Activated naive CD4-positive, alpha-beta T cell treated with Interleukin-2 at 50 U/mL for 16 hours (primary cell): ENCODE results near the gene SNTB2.

Experiments used
- DNase-seq: peaks from one replicate; pipeline ENCODE4 v3.0.0-alpha.2; 2020

The SNTB2 gene

DNA sequence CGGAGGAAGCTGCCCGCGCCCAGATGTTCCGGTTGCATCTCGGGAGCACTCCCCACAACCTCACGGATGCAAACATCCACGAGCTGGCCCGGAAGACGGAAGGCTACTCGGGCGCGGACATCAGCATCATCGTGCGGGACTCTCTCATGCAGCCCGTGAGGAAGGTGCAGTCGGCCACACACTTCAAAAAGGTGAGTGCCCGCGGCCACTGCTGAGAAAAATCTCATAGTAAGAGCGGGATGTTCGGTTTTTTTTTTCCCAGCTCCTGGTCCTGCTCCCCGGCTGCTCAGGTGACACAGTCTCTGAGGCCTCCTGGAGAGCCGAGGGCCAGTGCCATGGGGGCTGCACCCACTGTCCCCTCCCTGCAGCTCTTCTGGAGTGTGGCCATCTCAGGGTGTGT is 134.1 kb downstream of the SNTB2 start:
- DNase-seq: no peak

DNA sequence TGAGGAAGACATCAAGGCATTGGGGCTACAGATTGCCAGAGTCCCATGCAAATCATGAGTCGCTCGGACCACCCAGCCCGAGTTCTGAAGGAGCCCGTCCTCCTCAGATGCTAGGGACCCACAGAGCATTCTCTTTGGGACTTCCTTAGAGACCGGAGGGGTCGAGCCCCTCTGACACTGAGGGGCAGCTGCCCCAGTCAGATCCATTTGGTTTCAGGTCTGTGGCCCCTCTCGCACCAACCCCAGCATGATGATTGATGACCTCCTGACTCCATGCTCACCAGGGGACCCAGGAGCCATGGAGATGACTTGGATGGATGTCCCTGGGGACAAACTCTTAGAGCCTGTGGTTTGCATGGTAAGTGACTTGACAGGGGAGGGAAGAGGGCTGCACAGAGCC is 135.4 kb downstream of the SNTB2 start:
- DNase-seq: no peak

DNA sequence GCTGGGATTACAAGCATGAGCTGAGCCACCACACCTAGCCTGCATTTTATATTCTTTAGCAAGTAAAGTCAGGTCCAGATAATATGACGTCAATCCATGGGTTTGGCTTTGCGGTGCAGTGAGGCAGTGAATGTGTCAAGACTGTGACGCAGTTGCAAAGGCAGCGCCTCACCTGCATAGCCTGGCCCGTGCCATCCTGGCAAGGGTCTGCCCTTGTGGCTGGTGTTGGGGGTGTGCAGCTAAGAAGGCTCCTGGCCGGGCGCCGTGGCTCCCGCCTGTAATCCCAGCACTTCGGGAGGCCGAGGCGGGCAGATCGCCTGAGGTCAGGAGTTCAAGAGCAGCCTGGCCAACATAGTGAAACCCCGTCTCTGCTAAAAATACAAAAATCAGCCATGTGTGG is 136.5 kb downstream of the SNTB2 start:
- no peak for DNase-seq

DNA sequence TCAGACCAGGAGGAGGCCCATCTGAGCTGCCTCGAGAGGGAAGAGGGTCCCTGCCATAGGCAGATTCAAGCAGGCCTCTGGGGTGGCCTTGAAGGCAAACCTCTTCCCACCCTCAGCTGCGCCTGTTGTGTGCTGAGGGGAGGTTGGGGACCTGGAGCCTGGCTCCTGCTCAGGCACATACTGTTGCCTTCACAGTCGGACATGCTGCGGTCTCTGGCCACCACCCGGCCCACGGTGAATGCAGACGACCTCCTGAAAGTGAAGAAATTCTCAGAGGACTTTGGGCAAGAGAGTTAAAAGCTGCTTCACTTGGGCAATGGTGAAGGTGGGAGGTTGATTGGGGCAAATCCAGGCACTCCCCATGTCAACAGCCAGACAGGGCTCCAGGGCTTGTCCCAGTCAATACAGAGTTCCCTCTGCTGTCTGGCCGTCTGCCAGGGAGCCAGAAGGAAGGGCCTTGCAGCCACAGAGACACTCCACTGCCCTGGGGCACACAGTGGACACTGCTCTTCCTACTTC is 137.1 kb downstream of the SNTB2 start:
- no peak for DNase-seq

DNA sequence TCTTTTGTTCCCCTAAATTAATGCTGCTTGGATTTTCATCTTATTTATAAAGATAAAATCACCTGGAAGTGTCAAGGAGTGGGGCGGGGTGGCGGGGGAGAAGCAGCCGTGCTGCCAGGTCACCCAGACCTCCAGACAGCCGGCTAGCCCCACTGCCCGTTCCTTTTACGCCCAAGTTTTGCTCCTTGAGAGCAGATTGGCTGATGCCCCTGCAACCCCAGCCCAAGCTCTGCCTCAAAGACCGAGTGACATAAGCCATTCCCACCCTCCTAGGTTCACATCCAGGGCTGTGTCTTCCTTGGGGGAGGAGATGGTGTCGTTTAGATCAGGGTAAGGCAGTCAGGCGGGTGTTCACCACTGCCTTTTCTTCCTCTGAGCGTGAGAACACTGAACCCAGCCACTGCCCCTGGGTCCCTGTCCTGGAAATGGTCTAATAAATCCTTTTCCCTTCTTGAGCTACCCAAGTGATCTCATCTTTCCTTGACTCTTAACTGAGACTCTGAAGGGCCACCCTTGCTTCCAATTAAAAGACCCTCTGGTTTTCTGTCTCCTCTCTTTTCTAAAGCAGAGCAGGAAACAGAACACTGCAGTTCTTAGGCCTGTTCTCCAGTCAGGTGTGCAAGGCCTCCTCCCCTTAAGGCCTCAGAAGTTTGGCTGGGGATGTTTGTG is 137.8 kb downstream of the SNTB2 start:
- DNase-seq: no peak

DNA sequence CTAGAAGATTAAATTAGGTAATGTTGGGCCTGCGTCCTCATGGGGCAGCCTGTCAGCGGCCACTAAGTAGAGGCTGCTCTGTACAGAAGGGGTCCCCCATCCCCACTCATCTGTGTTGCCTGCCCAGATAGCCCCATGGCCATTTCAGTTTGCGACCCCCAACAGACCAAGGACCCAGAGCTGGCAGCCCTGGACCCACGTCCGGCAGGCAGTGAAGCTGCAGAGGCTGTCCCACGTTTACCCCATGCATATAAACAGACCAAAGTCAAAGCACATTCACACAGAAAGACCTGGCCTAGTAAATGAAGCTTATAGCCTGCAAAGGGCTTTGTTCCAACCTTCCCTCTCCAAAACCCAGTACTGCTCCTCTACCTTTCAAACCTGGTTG is 138.8 kb downstream of the SNTB2 start:
- DNase-seq: no peak

DNA sequence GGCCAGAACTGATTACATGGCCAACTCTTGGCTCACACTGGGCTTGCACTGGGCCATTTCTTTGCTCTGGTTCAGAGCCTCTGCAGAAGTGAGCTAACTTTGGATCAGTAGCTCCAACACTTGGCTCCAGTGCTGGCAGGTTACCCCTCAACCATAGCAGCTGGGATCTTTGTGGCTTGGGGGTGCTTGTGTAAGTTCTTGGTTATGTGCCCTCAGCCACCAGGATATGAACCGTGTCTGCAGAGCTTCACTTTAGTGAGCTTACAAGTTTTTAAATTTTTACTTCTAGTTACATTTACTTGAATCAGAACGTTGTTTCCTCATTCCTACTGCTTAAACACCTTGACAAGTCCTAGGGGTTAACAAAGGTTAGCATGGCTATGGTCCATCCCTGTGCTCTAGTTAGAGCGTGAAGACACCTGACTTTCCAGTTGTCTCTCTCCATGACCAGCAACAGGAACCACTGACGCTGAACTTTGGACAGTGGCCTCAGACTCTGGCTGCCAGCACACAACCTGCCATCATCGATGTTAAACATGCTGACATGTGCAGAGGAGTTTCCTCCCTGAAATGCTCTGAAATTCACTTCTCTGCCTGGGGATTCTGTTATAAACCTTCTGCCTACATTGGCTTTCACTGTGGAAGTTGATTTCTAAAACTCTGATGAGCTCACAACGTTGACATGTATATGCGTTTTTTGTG is 139.4 kb downstream of the SNTB2 start:
- DNase-seq: no peak

DNA sequence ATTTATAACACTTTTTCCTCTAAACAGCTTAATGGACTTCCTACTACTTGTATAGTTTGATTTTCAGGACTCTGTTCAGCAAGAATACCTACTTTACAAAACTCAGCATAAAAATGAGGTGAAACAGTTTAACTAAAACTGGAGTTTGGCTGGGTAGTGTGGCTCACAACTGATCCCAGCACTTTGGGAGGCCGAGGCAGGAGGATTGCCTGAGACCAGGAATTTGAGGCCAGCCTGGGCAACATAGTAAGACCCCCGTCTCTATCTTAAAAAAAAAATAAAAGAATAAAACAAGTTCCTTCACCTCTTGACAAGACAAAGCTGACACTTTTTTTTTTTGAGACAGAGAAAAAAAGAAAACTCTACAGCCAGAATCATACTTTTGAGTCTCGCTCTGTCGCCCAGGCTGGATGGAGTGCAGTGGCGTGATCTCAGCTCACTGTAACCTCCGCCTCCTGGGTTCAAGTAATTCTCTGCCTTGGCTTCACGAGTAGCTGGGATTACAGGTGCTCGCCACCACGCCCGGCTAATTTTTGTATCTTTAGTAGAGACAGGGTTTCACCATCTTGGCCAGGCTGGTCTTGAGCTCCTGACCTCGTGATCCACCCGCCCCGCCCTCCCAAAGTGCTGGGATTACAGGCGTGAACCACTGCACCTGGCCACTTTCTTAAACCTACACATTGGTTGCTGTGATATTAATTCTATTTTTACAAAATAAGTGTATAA is 140.8 kb downstream of the SNTB2 start:
- DNase-seq: no peak

DNA sequence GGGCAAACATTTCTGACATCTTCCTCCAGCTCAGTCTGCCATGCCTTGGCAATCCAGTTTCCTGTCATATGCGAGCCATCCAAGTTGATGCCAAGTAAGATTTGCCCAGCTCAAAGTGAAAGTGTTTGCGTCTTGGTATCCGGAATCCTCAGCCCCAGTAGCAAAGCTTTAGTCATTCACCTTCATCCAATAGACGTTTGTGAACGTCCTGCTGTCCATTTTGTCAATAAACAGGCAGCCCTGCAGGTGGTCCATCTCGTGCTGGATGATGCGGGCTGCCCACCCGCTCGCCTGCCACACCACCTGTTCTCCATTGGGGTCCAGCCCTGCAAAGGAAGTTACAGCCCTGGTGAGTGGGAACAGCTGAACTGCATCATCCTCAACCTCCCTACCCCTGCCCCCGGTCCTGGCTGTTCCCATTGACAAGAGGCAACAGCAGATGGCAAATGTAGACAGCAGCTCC is 141.9 kb downstream of the SNTB2 start:
- DNase-seq: no peak

DNA sequence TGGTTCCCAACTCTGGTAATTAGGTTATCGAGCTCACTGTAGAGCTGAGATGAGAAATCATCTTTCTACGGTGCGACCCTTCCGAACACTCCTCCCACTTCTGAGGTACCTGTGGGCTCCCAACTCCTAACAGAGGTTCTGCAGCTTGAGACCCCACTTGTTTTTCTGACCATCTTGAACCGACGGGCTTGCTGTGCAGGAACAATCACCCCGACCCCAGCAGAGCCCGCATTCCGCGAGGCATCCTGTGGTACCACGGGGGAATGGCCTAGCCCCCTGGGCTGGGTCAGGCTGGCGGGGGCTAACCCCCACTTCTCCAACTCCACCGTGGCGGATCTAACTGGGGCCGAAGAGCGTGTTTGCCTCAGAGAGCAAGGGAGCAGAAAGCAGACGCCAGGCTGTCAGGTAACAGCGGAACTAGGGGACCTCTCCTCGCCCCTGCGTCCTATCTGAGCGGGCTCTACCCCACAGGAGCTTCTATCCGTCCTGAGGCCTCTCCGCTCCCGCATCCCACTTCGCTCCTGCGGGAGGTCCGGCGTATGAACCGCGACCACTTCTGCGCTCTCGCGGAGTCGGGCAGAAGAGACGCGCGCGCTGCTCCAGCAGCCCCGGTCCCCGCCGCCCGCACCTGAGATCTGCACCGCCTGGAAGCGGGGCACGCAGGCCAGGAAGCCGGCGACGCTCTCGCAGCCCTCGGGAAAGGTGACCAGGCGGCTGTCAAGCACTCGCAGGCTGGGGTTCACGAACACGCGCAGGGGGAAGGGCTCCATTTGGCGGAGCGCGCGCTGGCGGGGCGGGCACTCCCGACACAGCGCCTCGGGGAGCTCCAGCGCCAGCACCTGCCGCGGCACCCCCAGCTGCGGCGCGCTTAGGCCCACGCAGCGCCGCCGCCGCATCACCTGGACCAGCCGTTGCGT is 142.7 kb downstream of the SNTB2 start:
- no peak for DNase-seq

DNA sequence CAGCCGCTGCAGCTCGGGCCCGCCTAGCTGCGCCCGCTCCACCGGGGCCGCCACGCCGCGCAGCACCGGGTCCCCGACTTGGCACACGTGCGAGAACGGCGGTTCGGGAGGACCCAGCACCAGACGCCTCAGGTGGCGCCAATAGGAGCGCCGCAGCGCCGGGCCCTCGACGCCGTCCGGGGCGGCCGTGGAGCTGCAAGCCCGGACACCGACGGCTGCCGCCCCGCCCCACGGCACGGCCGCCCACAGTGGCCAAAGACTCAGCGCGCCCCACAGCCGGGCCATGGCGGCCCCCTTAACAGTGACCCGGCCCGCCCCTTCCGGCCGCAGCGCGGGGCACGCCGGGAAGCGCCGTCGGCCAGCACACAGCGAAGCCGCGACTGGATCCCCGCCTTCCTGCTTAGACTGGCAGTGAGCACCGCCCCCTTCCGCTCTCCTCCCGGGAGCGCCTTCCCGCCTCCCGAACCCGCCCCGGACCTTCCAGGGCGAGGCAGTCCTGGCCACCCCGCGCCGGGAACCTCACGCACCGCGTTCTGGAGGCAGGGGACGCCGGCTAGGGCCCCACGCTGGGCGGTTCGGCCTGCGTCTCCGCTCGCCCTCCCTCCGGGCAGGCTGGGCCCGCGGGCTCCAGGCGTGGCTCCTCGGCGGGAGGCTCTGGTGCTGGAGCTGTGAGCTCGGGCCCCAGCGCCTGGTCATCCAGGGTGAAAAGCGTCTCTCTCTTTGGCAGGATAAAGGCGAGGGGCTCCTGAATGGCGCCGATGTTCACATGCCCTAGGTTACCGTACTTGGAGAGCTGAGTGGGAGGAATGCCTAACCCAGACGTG is 143.5 kb downstream of the SNTB2 start, which contains the start of gene PDF:
TSS of gene PDF (minus strand) at position 303 of the 824 bp plus-strand sequence. CDS start at position 285, 18 bp downstream.
- peak; percentile 87 for DNase-seq

DNA sequence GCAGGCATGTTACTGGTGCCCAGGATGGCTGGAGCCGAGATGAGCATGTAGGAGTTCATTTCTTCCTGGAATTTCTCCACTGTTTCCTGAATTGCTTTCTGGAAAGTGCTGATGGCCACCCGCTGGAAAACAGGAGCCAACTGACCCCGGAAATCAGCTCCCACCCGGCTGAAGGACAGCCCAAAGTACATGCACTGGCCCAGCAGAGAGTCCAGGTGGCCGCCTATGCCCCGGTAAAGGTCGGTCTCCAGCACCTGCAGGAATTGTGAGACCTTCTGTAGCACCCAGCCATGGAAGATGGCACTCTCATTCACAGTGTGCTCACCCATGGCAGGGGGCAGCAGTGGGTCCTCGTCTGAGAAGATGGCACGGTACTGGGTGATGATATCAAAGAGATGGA is 147.7 kb downstream of the SNTB2 start:
- no peak for DNase-seq

DNA sequence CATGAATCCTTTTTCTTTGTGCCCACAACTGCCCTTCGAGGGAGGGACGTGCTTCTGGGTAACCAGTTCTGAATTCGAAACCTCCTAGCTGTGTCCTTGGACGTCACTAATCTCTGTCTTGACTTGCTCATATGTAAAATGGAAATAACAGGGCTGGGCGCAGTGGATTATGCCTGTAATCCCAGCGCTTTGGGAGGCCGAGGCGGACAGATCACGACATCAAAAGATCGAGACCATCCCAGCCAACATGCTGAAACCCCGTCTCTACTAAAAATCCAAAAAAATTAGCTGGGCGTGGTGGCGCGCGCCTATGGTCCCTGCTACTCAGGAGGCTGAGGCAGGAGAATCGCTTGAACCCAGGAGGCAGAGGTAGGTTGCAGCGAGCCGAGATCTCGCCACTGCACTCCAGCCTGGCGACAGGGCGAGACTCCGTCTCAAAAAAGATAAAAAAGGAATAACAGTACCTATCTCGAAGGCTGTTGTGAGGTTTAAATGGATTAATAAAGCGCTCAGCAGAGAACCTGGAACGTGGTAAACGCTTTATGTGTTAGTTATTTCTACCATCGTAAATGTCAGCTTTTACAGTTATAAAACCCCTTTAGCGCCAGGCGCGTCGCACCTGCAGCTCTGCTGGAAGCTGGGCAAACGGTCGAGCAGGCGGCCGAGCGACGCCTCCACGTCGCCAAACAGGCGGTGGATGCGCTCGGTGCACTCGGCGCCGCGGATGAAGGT is 151.8 kb downstream of the SNTB2 start:
- DNase-seq: no peak

DNA sequence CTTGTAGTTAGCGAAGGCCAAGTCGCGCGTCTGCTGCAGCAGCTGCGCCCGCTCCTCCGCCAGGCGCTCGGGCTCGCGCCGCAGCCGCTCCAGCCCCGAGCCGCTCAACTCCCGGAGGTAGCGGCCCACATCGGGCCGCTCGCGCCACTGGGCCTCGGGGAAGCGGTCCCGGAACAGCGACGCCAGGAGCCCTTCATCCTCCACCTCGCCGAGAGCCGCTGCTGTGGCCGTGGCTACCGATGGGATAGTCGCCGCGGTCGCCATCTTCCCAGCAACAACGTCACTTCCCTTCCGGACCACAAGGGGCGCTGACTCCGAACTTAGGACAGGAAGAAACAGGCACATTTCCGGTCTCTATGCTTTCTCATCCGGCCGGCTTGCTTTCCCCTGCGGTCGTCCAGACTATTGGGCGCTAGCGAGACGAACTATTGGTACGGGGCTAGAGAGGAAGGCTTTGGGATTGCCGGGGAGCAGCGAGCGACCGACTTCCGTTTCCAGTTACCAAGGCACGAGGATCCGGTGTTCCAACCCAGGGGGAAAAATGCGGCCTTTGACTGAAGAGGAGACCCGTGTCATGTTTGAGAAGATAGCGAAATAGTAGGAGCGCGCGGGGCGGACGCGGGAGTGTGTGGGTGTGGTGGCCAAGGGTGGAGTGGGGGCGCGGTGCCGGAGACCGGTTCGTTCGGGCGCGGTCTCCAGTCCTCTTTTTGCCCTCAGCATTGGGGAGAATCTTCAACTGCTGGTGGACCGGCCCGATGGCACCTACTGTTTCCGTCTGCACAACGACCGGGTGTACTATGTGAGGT is 152.5 kb downstream of the SNTB2 start, which contains the start of the genes COG8 and NIP7:
TSS of gene COG8 (minus strand) at position 276 of the 806 bp plus-strand sequence. CDS start at position 264, 12 bp downstream.
TSS of gene NIP7 (plus strand) at position 484 of the 806 bp plus-strand sequence. CDS start at position 542, 58 bp downstream.
- DNase-seq: peak; percentile 94

DNA sequence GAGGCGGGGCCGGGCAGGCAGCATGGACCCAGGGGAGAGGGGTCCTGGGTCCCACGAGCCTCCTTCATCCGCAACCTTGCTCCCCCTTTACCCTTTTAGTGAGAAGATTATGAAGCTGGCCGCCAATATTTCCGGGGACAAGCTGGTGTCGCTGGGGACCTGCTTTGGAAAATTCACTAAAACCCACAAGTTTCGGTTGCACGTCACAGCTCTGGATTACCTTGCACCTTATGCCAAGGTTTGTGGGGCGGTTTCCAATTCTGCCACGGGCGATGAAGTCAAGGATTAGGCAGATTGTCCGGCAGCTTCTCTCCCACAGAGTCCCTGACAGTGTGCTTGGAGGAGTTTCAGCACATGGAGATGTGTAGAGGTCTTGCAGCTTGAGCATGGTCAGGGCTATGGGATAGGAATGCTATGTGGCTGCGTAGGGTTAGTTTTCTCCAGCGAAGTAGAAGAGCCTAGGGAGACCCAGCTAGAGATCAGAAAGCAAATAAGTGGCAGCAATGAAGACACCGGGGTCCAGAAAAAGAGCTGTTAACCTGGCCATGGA is 153.2 kb downstream of the SNTB2 start:
- no peak for DNase-seq

DNA sequence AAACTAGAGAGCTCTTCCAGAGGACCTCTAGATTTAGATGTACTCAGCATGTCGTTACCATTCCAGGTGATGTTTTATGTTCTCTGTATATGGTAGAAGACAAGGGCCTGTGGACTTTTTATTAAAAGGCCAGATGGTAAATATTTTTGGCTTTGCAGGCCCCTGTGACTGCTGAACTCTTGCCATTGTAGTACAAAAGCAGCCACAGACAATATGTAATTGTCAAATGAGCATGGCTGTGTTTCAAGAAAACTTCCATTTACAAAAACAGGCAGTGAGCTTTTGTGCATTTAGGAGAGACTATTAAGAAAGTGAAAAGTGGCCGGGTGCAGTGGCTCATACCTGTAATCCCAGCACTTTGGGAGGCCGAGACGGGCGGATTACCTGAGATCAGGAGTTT is 157.2 kb downstream of the SNTB2 start:
- no peak for DNase-seq

DNA sequence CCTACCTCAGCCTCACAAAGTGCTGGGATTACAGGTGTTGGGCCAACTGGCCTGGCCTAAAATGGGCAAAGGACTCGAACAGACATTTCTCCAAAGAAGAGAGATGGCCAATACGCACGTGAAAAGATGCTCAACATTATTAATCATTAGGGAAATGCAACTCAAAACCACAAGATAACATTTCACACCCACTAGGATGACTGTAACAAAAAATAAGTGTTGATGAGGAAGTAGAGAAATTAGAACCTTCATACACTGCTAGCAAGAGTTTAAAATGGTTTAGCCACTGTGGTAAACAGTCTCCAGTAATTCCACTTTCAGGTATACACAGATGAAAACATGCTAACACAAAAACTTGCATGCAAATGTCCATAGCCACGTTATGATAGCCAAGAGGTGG is 159.0 kb downstream of the SNTB2 start:
- DNase-seq: no peak

DNA sequence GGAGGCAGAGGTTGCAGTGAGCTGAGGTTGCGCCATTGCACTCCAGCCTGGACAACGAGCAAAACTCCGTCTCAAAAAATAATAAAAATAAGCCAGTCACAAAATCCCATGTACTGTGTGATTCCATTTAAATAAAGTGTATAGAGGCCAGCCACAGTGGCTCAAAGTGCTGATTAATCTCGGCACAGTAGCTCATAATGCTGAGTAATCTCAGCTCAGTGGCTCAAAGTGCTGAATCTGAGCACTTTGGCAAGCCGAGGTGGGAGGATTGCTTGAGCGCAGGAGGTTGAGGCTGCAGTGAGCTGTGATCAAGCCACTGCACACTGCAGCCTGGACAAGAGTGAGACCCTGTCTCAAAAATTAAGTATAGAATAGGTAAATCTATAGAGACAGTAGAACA is 159.7 kb downstream of the SNTB2 start:
- no peak for DNase-seq

DNA sequence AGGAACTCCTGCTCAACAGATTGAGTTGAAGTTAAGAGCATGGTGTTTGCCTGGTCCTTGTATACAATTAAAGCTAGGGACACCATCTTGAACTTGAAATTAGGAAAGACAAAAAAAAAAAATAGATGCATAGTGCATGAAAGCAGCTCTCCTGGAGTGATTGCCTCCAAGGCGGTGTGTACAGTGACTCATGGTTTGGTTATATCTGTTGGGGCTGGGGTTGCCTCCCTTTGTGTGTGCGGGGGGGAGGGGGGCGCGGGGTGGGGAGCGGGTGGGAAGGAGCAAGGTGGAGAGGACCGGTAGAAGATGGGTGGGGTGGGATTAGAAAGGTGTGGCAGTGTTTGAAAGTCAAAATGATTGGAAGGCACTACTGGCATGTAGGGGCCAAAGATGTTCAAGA is 161.3 kb downstream of the SNTB2 start:
- DNase-seq: no peak
